ENCODE results near the gene CSTF3.
"Not testable (repeated sequence)": the region's sequence is repeated elsewhere in the genome, so short reads cannot be mapped to it uniquely, and the experiment has no call there.

Gene CSTF3

GRCh38 chr11:33160587-33160986 lies 693 bp downstream of the CSTF3 start:
- DNase-seq (ENCODE audit: low spot score), result no peak

DNA sequence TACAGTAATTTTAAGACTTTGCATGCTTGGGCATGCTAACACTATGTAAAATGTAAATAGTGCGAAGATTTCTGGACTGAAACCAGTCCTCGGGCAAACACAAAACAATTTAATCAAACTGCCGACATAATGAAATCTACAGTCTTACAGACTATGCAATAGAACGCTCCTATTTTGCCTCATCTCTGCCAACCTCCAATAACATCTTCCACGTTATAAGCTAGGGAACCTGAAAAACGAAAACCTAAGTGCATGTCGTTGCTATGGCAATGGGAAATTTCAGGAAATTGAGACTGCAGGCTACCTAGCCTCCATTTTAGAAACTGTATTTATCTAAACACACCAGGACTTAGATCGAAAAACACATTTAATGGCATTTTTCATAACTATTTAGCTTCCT lies 1.1 kb downstream of the CSTF3 start:
- peak; percentile 12 for DNase-seq (ENCODE audit: low spot score)

DNA sequence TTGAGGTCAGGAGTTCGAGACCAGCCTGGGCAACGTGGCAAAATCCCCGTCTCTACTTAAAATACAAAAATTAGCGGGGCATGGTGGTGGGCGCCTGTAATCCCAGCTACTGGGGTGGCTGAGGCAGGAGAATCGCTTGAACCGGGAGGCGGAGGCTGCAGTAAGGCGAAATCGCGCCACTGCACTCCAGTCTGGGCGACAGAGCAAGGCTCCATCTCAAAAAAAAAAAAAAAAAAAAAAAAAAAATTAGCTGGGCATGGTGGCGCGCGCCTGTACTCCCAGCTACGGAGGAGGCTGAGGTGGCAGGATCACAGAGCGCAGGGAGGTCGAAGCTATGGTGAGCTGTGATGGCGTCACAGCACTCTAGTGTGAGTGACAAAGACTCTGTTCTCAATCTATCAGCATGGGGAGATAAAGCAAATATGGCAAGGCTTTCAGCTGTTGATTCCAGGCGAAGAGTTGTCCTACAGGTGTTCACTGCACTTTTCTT lies 1.9 kb downstream of the CSTF3 start:
- DNase-seq (ENCODE audit: low spot score), result not testable (repeated sequence)

- DNase-seq (ENCODE audit: low spot score), result no peak
These were observed 2.5 kb downstream of the CSTF3 start for GRCh38 chr11:33158596-33159275.

- DNase-seq (ENCODE audit: low spot score), result no peak
These were observed 3.9 kb downstream of the CSTF3 start for GRCh38 chr11:33157103-33158027.

- no peak for DNase-seq (ENCODE audit: low spot score)
These were observed 9.9 kb downstream of the CSTF3 start for GRCh38 chr11:33151399-33151798.

- DNase-seq (ENCODE audit: low spot score), result no peak
These were observed 13.7 kb downstream of the CSTF3 start for GRCh38 chr11:33147559-33147958.

DNA sequence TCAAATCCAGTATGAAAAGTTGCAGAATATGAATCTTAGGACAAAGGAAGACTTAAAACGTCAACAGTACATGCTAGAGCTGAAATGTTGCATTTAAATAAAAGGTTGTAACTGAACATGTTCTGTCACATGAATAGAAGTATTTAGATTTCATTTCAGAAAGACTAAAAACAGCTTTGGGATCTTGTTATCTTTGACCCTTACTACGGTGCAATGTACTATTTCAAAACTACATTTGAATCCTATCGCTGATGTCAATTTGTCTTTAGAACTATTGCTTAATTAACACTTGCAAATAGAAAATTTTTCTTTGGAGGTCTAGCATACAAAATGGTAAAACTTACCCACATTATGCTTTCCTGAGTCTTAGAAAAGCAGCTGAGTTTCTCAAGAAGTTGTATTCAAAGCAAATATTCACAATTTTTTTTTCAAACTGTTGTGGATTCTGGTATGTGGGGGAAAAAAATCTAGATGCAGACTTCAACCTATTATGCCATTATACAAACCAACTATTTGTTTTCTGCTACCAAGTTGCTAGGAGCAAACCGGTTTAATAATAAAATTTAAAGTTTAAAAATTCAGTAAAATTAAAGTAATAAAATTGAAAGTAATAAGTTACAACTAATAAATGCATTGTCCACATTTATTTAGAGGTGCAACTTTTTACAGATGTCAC lies 25.4 kb downstream of the CSTF3 start:
- DNase-seq (ENCODE audit: low spot score), result no peak

- DNase-seq (ENCODE audit: low spot score), result no peak
These were observed 26.1 kb downstream of the CSTF3 start for GRCh38 chr11:33135216-33135615.

DNA sequence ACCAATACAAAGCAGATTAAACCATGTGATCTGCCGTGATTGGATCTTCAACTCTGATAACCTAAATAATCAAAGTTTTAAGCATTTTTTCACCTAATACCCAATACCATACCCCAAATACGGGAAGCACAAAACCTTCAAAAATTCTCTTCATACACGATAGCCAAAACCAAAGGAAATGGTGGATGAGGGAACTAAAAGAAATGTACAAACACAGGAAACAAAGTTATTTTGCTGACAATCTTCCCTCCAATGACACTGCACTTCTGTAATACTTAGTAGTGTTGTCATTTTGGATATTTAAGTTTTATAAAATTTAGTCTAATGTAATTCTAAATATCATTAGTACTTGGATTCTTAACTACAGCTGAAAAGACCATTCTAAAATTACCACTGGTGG lies 27.0 kb downstream of the CSTF3 start:
- no peak for DNase-seq (ENCODE audit: low spot score)

DNA sequence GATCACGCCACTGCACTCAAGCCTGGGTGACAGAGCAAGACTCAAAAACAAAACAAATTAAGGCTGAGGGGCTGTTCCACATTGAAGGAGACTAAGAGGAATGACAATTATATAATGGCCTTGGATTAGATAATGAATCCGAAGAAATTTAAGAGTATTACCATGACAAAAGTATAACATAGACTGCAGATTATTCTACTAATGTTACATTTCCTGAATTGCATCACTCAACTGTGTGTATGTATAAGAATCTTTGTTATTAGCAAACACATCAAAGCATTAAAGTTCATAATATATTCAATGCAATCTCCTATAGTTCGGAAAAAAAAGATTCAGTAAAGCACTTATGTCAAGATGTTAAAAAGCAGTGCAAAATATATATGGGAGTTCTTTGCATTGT lies 27.5 kb downstream of the CSTF3 start:
- DNase-seq (ENCODE audit: low spot score), result no peak

GRCh38 chr11:33132510-33132909 lies 28.8 kb downstream of the CSTF3 start:
- DNase-seq (ENCODE audit: low spot score), result no peak

DNA sequence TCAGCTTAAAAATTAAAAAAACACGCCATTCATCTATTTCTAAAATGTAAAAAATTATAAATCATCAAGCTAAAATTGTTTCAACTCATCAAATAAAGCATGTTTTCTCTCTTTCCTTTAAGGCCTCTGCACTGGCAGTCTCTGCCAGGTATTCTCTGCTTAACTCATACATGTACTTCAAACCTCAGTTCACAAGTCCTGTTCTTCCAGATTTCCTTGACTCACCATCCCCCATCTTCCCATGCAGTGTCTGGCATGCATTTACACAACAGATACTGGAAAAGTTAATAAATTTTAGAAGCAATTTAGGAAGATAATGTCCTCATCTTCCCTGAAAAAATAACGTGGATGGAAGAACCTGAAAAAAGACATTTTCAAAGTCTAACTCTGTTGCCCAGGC lies 32.5 kb downstream of the CSTF3 start:
- DNase-seq (ENCODE audit: low spot score), result no peak

DNA sequence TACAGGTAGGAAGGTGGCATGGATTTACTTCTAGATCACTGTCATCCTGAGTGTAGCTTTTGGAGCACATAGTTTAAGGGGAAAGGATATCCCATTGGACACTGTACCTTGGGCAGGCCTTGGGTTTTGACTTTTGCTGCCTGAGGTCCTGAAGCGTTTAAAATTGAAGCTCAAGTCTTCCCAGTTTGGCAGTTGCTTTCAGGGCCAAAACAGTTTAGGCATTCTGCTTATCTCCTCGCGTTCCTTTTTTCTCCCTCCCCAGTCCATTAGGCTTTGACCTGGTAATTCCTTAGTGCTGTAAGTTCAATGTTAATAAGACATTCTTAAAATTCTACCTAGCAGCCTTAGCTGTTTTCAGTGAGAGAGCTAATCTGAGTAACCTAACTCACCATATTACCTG lies 35.7 kb downstream of the CSTF3 start:
- DNase-seq (ENCODE audit: low spot score), result no peak

DNA sequence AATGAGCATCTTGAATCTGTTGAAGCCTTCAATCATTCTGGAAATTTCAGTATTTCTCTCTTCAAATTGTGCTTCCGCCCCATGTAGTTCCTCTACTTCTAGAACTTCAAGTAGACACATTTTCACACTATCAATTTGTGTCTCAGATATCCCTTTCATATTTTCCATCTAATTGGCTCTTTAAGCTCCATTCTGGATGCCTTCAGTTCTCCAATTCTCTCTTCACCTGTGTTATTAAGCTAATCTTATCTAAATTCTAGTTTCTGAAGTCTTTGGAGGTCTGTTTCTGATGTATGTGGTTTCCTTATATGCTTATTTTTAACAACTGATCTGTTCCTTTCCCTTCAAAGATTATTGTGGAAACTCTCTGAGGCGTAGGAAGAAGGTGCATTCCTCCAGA lies 36.3 kb downstream of the CSTF3 start:
- DNase-seq (ENCODE audit: low spot score), result no peak

DNA sequence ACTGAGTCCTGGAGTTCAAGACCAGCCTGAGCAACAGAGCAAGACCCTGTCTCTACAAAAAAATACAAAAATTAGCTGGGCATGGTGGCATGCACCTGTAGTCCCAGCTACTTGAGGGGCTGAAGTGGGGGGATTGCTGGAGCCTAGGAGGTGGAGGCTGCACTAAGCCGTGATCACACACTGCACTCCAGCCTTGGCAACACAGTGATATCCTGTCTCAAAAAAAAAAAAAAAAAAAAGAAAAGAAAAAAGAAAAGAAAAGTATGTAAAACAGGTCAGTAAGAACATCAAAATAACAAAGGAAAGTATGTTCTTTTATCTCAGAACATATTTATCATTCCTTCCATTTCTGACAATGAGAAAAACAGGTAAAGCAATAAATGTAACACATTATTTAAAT lies 38.6 kb downstream of the CSTF3 start:
- DNase-seq (ENCODE audit: low spot score), result not testable (repeated sequence)

- DNase-seq (ENCODE audit: low spot score), result no peak
These were observed 44.7 kb downstream of the CSTF3 start for GRCh38 chr11:33116535-33116934.

DNA sequence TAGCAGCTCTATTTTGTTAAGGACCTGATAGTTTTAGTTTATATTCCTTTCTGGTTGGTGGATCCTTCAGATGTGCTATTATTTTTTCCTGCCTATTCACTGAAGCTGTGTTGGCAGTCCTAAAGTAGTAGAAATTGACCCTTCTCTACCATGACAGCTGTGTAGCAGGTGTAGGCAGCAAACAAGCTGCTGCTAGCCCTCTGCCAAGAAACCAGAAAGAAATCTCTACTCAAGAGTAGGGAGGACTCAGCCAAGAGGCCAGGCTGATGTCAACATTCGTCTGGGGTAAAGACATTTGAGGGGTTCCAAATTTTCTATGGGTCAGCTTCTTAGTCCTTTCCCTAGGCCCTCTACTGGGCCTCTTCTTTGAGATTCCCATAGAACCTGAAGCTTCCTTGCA lies 51.2 kb downstream of the CSTF3 start:
- no peak for DNase-seq (ENCODE audit: low spot score)

- no peak for DNase-seq (ENCODE audit: low spot score)
These were observed 51.9 kb downstream of the CSTF3 start for GRCh38 chr11:33109294-33109895.

- no peak for DNase-seq (ENCODE audit: low spot score)
These were observed 57.4 kb downstream of the CSTF3 start for GRCh38 chr11:33103836-33104235.

- no peak for DNase-seq (ENCODE audit: low spot score)
These were observed 67.1 kb downstream of the CSTF3 start for GRCh38 chr11:33094157-33094556.

DNA sequence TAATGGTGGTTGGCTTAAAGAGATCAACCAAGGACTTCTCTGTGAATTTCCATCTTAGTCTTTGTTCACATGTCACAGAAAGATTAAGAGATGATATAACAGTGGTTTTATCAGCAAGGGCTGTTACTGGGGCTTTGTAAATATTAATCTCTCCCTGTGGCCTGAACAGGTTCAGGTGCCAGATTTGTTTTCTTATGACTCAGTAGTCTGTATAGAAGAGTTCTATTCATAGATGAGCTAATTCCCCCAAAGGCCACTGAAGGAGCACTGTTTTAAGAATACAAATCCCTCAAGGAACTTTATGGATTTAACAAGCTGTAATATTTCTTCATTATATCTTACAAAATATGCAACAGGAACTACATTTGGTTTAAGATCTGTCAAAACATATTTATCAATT lies 71.5 kb downstream of the CSTF3 start:
- DNase-seq (ENCODE audit: low spot score), result no peak

All from pons (tissue), 1 donor.